Kasumi-1 (cell line): ENCODE data around the gene NCAN.

ENCODE experiments used
- DNase-seq, 2 experiments: peaks; one replicate each; lab custom pipeline; 2025; lab: John Stamatoyannopoulos, UW

Gene NCAN

GRCh38 chr19:19261350-19262189 is 49.8 kb downstream of the NCAN start:
- DNase-seq = peak; percentile 74 to 87

GRCh38 chr19:19262190-19263057 is 50.7 kb downstream of the NCAN start:
- no peak for DNase-seq

- DNase-seq = no peak
These were observed 52.2 kb downstream of the NCAN start for GRCh38 chr19:19263886-19264487.

DNA sequence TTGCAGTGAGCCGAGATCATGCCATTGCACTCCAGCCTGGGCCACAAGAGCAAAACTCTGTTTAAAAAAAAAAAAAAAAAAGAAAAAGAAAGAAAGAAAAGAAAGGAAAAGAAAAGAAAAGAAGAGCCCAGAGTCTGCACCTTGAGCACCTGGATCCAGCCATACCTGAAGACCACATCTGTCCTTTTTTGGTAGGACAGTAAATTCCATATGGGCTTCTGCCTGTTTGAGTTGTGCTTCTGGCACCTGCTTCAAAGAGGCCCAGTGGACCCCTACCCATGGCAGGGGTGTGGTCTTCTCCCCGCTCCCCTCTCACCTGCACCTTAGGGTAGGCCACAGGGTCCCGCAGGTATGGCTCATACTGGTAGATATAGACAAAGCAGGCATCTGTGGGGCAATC is 55.5 kb downstream of the NCAN start:
- DNase-seq = no peak

DNA sequence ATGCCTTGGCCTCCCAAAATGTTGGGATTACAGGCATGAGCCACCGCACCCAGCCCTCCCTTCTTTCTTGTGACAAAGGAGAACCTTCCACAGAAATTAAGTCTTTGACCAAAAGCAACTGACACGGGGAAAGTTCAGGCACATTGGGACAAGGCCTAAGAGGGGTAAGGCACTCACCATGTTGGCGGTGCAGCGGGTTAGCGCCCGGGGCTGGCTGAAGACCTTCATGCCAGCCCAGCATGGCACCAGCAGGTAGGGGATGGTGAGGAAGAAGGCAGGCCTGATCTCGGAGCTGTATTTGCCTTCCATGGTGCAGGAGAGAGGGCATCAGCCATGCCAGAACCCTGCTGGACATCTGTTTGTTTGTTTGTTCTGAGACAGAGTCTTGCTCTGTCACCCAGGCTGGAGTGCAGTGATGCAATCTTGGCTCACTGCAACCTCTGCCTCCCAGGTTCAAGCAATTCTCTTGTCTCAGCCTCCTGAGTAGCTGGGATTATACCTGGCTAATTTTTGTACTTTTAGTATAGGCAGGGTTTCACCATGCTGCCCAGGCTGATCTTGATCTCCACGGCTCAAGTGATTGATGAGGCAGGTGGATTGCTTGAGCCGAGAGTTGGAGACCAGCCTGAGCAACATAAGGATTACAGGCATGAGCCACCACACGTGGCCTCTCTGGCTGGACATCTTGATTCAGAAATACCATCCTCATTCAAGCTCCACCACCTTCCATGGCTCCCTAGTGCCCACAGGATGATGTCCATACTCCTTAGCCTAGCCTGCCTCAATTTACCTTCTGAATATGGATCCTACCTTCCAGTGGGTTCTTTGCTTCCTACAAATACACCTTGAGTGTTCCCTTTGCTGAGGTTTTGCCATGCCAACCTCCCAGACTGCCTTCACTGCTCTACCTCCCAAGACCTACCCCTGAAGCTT is 57.0 kb downstream of the NCAN start:
- DNase-seq = no peak

DNA sequence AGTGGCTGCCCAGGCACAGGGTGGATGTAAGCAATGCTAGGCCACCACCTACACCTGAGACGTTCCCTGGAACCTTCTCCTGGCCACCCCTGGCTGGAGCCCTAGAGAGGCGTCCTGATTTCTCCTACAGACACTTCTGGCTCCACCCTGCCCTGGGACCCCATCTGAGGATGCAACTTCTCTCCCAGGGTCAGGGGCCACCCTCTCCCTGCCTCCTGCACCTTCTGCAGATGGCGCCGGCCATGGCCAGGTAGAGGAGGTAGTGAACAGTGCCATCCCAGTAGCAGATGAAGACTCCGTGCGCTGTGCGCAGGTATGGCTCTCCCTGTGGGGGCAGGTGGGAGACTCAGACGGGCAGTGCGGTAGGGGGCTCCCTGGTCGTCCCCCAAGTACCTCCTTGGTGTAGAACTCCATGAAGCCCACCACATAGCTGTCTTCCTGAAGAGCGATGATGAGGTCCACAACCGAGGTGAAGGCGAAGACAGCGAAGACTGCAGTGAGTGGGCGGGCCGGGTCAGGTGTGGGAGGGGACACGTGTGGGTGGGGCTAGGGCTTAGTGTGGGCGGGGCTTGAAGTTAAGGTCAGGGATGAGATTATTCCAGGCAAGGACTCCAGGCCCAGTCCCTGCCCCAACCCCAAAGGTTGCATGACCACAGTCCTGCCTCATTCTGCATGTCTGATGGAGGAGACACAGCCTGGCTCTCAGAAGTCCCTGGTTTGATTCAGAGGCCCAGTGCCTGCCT is 58.4 kb downstream of the NCAN start:
- no peak for DNase-seq

DNA sequence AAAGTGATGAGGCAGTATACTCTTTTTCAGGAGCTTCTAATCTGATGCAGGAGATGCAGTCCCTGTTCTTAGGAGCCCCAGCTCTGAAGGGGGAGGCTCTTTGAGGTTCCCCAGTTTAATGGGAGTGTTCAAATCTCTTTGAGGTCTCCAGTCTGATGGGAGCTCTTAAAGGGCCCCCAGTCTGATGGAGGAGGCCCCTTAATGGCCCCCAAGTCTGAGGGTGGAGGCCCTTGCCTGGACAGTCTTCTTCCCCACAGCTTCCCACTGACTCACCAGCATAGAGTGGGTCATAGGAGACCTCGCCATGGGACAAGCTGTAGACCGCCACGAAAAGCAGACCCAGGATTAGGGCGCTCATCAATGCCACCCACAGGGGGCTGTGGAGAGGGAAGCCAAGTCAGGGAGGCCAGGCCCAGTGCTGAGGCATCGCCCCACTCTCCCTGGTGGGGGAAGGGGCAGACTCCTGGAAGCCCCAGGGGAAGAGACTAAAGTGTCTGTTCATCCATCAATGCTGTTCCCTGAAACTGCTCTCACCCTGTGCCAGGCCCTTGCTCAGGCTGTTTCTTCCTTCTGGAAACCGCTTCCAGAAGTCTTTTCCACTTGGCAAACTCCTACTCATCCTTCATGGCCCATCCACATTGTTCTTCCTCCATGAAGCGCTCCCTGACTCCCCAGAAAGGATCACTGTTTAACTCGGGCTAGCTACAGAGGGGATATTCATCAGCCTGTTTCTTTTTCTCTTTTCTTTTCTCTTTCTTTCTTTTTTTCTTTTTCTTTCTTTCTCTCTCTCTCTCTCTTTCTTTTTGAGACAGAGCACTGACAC is 59.2 kb downstream of the NCAN start:
- no peak for DNase-seq

- no peak for DNase-seq
These were observed 60.3 kb downstream of the NCAN start for GRCh38 chr19:19271828-19272599.

DNA sequence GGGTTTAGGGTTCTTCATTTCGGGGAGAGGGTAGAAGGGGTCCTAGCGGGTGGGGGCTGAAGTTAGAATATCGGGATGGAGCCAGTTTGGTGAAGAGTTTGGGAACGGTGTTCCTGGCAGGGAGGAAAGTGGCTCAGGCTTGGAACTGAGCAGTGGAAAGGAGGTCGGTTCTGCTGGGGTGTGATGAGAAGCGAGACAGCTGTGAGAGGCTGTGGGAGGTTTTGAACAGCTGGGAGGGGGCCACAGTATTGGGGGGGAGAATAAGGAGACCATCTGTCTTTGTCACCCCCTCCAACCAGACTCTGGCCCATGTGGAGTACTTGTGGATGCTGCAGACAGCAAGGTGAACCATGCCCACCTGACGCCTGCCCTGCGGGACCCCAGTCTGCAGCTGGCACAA is 62.4 kb downstream of the NCAN start:
- no peak for DNase-seq

- no peak for DNase-seq
These were observed 63.2 kb downstream of the NCAN start for GRCh38 chr19:19274716-19275565.

DNA sequence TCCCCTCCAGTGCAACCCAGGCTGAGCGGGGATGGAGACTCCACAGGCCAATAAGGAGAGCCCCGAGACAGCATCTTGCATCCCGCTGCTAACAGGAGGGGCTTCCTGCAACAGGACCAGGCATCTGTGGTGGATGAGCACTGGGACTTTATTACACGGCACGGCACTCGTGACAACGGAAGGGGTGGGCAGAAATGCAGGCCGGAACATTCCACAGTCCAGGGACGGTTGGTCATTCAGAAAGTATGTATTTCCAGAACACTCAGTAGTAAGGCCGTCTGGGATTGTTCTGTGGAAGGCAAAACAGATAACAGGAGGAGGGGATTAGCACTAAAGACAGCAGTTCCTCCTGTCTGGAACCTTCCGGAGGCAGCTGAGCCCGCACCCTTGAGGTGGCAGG is 64.6 kb downstream of the NCAN start:
- no peak for DNase-seq

DNA sequence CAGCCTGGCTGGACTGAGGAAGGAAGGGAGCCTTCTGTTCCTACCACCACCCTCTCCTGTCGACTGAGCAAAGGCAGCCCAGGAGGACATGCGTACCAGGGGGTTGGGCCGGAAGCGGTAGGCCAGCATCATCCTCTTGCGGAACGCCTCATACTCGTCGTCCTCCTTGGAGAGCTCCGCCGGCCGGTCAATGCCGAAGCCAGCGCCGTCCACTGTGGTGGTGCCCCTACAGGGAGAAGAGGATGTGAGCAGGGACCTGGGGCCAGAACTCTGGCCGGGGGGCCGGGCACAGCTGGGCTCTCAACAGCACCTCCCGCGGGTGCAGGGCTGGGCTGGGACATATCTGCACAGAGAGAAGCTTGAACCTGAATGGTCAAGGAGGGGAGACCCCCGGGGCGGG is 65.1 kb downstream of the NCAN start:
- DNase-seq = no peak

GRCh38 chr19:19278315-19278714 is 66.6 kb downstream of the NCAN start:
- no peak for DNase-seq

DNA sequence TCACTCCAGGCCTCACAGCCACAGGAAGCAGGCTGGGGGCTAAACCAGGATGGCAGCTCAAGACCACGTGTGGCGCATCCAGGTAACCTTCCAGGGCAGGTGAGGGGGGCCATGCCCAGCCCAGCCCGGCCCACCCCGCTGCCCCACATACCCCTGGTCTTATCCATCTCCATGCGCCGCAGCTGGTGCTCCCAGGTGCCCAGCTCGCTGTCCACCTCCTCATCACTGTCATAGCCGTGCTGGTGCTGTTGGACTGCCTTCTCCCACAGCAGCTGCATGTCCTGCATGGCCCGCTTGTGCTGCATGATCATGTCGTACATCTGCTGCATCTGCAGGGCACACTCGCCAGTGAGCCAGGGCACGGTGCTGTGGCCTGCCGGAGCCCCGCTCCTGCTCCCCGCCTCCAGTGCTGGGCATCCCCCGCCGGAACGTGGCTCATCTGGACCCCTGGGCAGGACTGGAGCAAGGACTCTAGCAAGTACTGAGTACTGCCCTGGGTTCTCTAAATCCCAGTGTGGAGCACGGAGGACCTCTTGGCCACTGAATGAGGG is 67.4 kb downstream of the NCAN start:
- DNase-seq = no peak

DNA sequence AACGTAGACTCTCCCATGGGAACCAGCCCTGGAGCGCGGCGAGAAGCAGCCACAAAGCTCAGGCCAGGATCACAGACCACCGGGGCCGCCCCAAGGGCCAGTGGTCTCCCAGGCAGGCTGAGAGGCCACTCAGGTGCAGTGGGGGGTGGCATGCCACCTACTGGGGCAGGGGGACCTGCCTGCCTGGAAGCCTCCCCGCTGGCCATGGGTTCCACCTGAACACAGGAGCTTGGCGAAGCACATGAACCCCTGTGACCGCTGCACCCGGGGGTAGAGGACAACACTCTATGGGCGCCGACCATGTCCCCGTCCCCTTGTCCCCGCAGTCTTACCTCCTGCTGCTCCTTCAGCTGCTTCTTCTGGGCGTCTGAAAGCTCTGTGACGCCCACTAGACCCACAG is 68.1 kb downstream of the NCAN start:
- DNase-seq = no peak

GRCh38 chr19:19280561-19280960 is 68.8 kb downstream of the NCAN start:
- no peak for DNase-seq

GRCh38 chr19:19285686-19286085 is 73.9 kb downstream of the NCAN start:
- no peak for DNase-seq

GRCh38 chr19:19292607-19293006 is 80.8 kb downstream of the NCAN start:
- no peak for DNase-seq
